HepG2 (cell line): ENCODE measurements around the gene APBA1. TPM values are rescaled to one million over a fixed set of nuclear protein-coding genes. Genes with fewer than 3 reads are reported as not detected.

Source experiments
- ATAC-seq: fragments of 200-7000 bp; cut with Tn5 transposase; 3 replicates; pipeline ENCODE4 v1.9.1; 2020; ENCODE audit warnings: mild to moderate bottlenecking, moderate library complexity
- BruUV-seq: library from RNA; stranded (reverse); fragments of 400-500 nt; replicated peaks from 2 replicates; lab custom pipeline; 2021; lab: Mats Ljungman, UMichigan
- CTCF ChIA-PET: fragments of 300-600 bp; formaldehyde crosslinking; extraction: SDS; loops from one replicate; lab custom pipeline; 2021; ENCODE audit warnings: low total read pairs, inconsistent platforms, low intra/inter-chr PET ratio; lab: Yijun Ruan, JAX
- POLR2A ChIA-PET: fragments of 350-600 bp; sonication (Branson Sonifier 250); formaldehyde crosslinking; loops from one replicate; lab custom pipeline; 2020; ENCODE audit warnings: antibody characterized with exemption, inconsistent platforms; lab: Yijun Ruan, JAX
- DNase-seq: peaks from one replicate; pipeline ENCODE4 v3.0.0-alpha.2; 2015; ENCODE audit warnings: low spot score
- FAIRE-seq: peaks from 3 replicates; lab custom pipeline; 2011; peaks lifted over from hg19 to GRCh38; lab: Jason Lieb, UNC
- H2AFZ ChIP-seq: one replicate; pipeline ENCODE4 v1.6.1; 2011; ENCODE audit warnings: low read length, inconsistent platforms
- H3K27ac ChIP-seq: fragments of 300-600 bp; 3 replicates; pipeline ENCODE4 v1.8.0; 2011; ENCODE audit warnings: mixed run types, mild to moderate bottlenecking, mixed read lengths, low read length, inconsistent platforms; ENCODE audit not compliant: insufficient read depth; ENCODE audit errors: extremely low read length
- H3K27me3 ChIP-seq, 2 experiments: fragments of 200-600 bp in 1 of 2; 2 replicates in 1 of 2; 3 replicates in 1 of 2; pipeline versions ENCODE4 v1.6.0 to v1.8.0; 2011; ENCODE audit warnings: low read length in 2 of 2, mild to moderate bottlenecking in 2 of 2, moderate library complexity in 2 of 2, inconsistent platforms in 1 of 2; ENCODE audit not compliant: insufficient read depth in 2 of 2, control insufficient read depth in 1 of 2
- H3K36me3 ChIP-seq, 2 experiments: fragments of 200-600 bp in 1 of 2; replicated peaks in 1 of 2; 2 replicates in 1 of 2; 3 replicates in 1 of 2; pipeline versions ENCODE4 v1.5.1 to v1.8.0; 2011; ENCODE audit warnings: low read length in 2 of 2, inconsistent platforms in 1 of 2; ENCODE audit not compliant: insufficient read depth in 2 of 2, control insufficient read depth in 1 of 2
- H3K4me1 ChIP-seq: 2 replicates; pipeline ENCODE4 v1.5.1; 2012; ENCODE audit warnings: low read length, inconsistent platforms; ENCODE audit not compliant: insufficient read depth
- H3K4me2 ChIP-seq: 2 replicates; pipeline ENCODE4 v1.6.0; 2011; ENCODE audit warnings: low read depth, low read length, inconsistent platforms
- H3K4me3 ChIP-seq, 3 experiments: fragments of 200-600 bp in 1 of 3; sonication (generic), shearing (Covaris generic) in 1 of 3; replicated peaks in 1 of 3; 2 replicates each; pipeline ENCODE4 v1.5.1; 2011 to 2016; ENCODE audit warnings: low read length in 3 of 3, inconsistent platforms in 2 of 3, low read depth in 2 of 3, mild to moderate bottlenecking in 2 of 3, control low read depth in 1 of 3, mixed read lengths in 1 of 3; ENCODE audit not compliant: insufficient read depth in 1 of 3
- H3K79me2 ChIP-seq: one replicate; pipeline ENCODE4 v1.6.1; 2011; ENCODE audit warnings: low read length, inconsistent platforms; ENCODE audit not compliant: insufficient read depth
- H3K9ac ChIP-seq: 2 replicates; pipeline ENCODE4 v1.6.0; 2011; ENCODE audit warnings: mild to moderate bottlenecking, low read depth, low read length, inconsistent platforms; ENCODE audit not compliant: insufficient read depth
- H3K9me3 ChIP-seq: 2 replicates; pipeline ENCODE4 v1.5.1; 2012; ENCODE audit warnings: mild to moderate bottlenecking, low read length
- H4K20me1 ChIP-seq: 2 replicates; pipeline ENCODE4 v1.6.0; 2011; ENCODE audit warnings: inconsistent platforms, mild to moderate bottlenecking, low read length, moderate library complexity; ENCODE audit not compliant: insufficient read depth
- CENPT ChIP-seq: sonication (generic); formaldehyde crosslinking; IDR thresholded peaks from 2 replicates; pipeline ENCODE4 v1.8.0; 2022; ENCODE audit warnings: low read depth, mild to moderate bottlenecking, moderate library complexity, missing genetic modification reagents
- HOXA5 ChIP-seq: sonication (generic); formaldehyde crosslinking; IDR thresholded peaks from 2 replicates; pipeline ENCODE4 v1.4.0; 2020; ENCODE audit warnings: missing genetic modification reagents
- MYPOP ChIP-seq: sonication (generic); formaldehyde crosslinking; IDR thresholded peaks from 2 replicates; pipeline ENCODE4 v1.8.1; 2023; ENCODE audit warnings: mild to moderate bottlenecking, moderate library complexity, missing genetic modification reagents
- NR2F1 ChIP-seq, 2 experiments: fragments of 450-650 bp in 1 of 2; formaldehyde crosslinking in 1 of 2; IDR thresholded peaks; 2 replicates each; pipeline versions ENCODE4 v1.5.0 to v1.6.1; 2016 to 2020; ENCODE audit warnings: mild to moderate bottlenecking in 1 of 2, missing compliant biosample characterization in 1 of 2, missing genetic modification reagents in 1 of 2, moderate library complexity in 1 of 2
- PLSCR1 ChIP-seq: sonication (generic); formaldehyde crosslinking; IDR thresholded peaks from 2 replicates; pipeline ENCODE4 v1.5.0; 2020; ENCODE audit warnings: missing genetic modification reagents, mild to moderate bottlenecking, borderline replicate concordance
- RNF219 ChIP-seq: sonication (generic); formaldehyde crosslinking; IDR thresholded peaks from 2 replicates; pipeline ENCODE4 v1.5.0; 2020; ENCODE audit warnings: mild to moderate bottlenecking, missing genetic modification reagents
- ZC3H4 ChIP-seq: sonication (generic); formaldehyde crosslinking; IDR thresholded peaks from 2 replicates; pipeline ENCODE4 v1.4.0; 2020; ENCODE audit warnings: missing genetic modification reagents, borderline replicate concordance
- ZGPAT ChIP-seq: IDR thresholded peaks from 2 replicates; pipeline ENCODE4 v1.6.1; 2016; ENCODE audit warnings: mild to moderate bottlenecking
- ZNF597 ChIP-seq: sonication (generic); formaldehyde crosslinking; IDR thresholded peaks from 2 replicates; pipeline ENCODE4 v1.5.0; 2020; ENCODE audit warnings: missing genetic modification reagents
- WGBS: methylation state at CpG from one replicate; pipeline ENCODE4 v1.1.6; 2017; ENCODE audit warnings: low lambda C conversion rate; 5-methylcytosine and 5-hydroxymethylcytosine counted together
- in situ Hi-C: cut with HindIII; loops from 2 replicates; pipeline ENCODE4 v1.10.0; 2017; ENCODE audit warnings: low pct_unique_long_range_greater_than_20kb; ENCODE audit not compliant: extremely low pct_ligation_motif_present
- intact Hi-C: fragments of 100-400 bp; cut with micrococcal nuclease; formaldehyde crosslinking; loops from one replicate; pipeline ENCODE4 v1.10.0; 2022; ENCODE audit not compliant: unreplicated experiment
- polyA plus RNA-seq, 8 experiments: library from polyadenylated mRNA; depleted of rRNA in 3 of 8; stranded (reverse) in 7 of 8; unstranded in 1 of 8; fragments of >200 nt; fragmentation: Illumina TruSeq in 4 of 8; extraction: Trizol in 4 of 8; gene quantifications; 2 replicates each; pipeline versions ENCODE4 v1.2.1 to v1.2.3, GENCODE V29; 2011 to 2016; ENCODE audit warnings: low read depth in 4 of 8, missing spikeins in 1 of 8, mixed read lengths in 1 of 8; ENCODE audit not compliant: insufficient read depth in 1 of 8
- total RNA-seq, 5 experiments: library from RNA; depleted of rRNA; stranded (reverse); fragments of >200 nt; fragmentation: Illumina TruSeq; extraction: Trizol; gene quantifications; 2 replicates each; pipeline ENCODE4 v1.2.3, GENCODE V29; 2016; ENCODE audit warnings: low read depth in 1 of 5

APBA1 gene
- total and polyA plus RNA-seq, 2 of the 13 experiments (the other 11 are each of a cell fraction or from before 2014, with no cell fraction given) = 0.15 TPM; not detected in 1

- TF ChIP-seq ZGPAT (CRISPR knock-in tag) = no peak
- TF ChIP-seq, all 625 proteins: peak for 0
These were observed 70.5 kb downstream of the APBA1 start (continued) for GRCh38 chr9:69601698-69602097.

- Histone ChIP-seq H3K27me3 (no peaks in the 10 kb centered on the region; a peak in 1 of 5 replicates), H2AFZ (no peak overlapping the region), H3K36me3 (no peaks in the 10 kb centered on the region), H3K79me2 (no peaks in the 10 kb centered on the region), H3K4me1 (no peaks in the 10 kb centered on the region), H3K4me2 (no peak overlapping the region), H3K27ac (no peak overlapping the region), H4K20me1 (no peaks in the 10 kb centered on the region), H3K9ac (no peak overlapping the region), H3K9me3 (no peaks in the 10 kb centered on the region), H3K4me3 (no peak overlapping the region)
- ChIA-PET CTCF (no interaction called here), POLR2A (no interaction called here)
- in situ Hi-C loops = no loop called here
- WGBS = 32% methylated on average over 7 of the region's 7 CpGs
- BruUV-seq = no TSS peak
- ATAC-seq (no peak), DNase-seq (no peak), FAIRE-seq (no peak)
- TF ChIP-seq NR2F1 (CRISPR knock-in tag; IDR thresholded peaks at IDR 0.05) = no peak
- no peak for TF ChIP-seq HOXA5 (CRISPR knock-in tag)
- no peak for TF ChIP-seq ZC3H4 (CRISPR knock-in tag)
- no peak for TF ChIP-seq RNF219 (CRISPR knock-in tag)
- TF ChIP-seq PLSCR1 (CRISPR knock-in tag) = no peak
- TF ChIP-seq MYPOP = no peak
- no peak for TF ChIP-seq ZNF597 (CRISPR knock-in tag)
- TF ChIP-seq CENPT (CRISPR knock-in tag) = no peak
- intact Hi-C loops = no loop called here
These were observed 71.7 kb downstream of the APBA1 start for GRCh38 chr9:69600314-69601047.
